Breast epithelium (tissue), 3 donors: ENCODE measurements around the gene HMSD.

Experiments
- POLR2A ChIP-seq: fragments of 450-650 bp; IDR thresholded peaks from one replicate; pipeline ENCODE4 v1.6.1; 2016; ENCODE audit warnings: antibody characterized with exemption, mild to moderate bottlenecking, moderate library complexity
- TF ChIP-seq, protein P1 (sequence below), 3 donors: fragments of 450-650 bp; IDR thresholded peaks; one replicate each; pipeline ENCODE4 v1.5.1; 2016 to 2017; ENCODE audit warnings: antibody characterized with exemption in 3 of 3, mild to moderate bottlenecking in 3 of 3, moderate library complexity in 3 of 3

GRCh38 chr18:63980027-63980426, 30.9 kb downstream of the HMSD start:
- TF ChIP-seq, protein P1, sequence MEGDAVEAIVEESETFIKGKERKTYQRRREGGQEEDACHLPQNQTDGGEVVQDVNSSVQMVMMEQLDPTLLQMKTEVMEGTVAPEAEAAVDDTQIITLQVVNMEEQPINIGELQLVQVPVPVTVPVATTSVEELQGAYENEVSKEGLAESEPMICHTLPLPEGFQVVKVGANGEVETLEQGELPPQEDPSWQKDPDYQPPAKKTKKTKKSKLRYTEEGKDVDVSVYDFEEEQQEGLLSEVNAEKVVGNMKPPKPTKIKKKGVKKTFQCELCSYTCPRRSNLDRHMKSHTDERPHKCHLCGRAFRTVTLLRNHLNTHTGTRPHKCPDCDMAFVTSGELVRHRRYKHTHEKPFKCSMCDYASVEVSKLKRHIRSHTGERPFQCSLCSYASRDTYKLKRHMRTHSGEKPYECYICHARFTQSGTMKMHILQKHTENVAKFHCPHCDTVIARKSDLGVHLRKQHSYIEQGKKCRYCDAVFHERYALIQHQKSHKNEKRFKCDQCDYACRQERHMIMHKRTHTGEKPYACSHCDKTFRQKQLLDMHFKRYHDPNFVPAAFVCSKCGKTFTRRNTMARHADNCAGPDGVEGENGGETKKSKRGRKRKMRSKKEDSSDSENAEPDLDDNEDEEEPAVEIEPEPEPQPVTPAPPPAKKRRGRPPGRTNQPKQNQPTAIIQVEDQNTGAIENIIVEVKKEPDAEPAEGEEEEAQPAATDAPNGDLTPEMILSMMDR (IDR thresholded peaks at IDR 0.05): no peak
- TF ChIP-seq POLR2A: no peak
